ENCODE data around the gene CIT. TPM values are rescaled to one million over a fixed set of nuclear protein-coding genes. Genes with fewer than 3 reads are reported as not detected.
A peak's percentile ranks its signal among the peaks of the same experiment; 100 is the strongest.

CIT gene
- total RNA-seq = 50.1 and 61.8 TPM in 2 replicates
- 13.3 and 14.1 TPM in 2 replicates for polyA plus RNA-seq
- polyA plus RNA-seq (2011; cell fraction: cytosol; rRNA removed) = 11.3 and 15.6 TPM in 2 replicates
- 57.2 and 82.2 TPM in 2 replicates for polyA plus RNA-seq (2011; cell fraction: nucleus; rRNA removed)
- 13.0 and 20.7 TPM in 2 replicates for polyA plus RNA-seq (2012)
- polyA minus RNA-seq = 36.9 and 58.1 TPM in 2 replicates
- polyA minus RNA-seq (2011; cell fraction: cytosol; rRNA and poly(A)+ RNA removed) = 37.1 TPM
- polyA minus RNA-seq (2011; cell fraction: nucleus; rRNA and poly(A)+ RNA removed) = 56.1 and 103 TPM in 2 replicates
- Bru-seq, nascent RNA = percentile 76 among the genes with signal in this experiment
- BruChase-seq, experiment 1, labeled RNA remaining after a 6-hour chase = percentile 65 among the genes with signal in this experiment
- percentile 62 among the genes with signal in this experiment for BruChase-seq, experiment 2, labeled RNA remaining after a 2-hour chase
- long read RNA-seq, partial matches to known transcripts = 2 of 6 reads
- long read RNA-seq, other reads (novel, unspliced or antisense) = 4 of 6 reads

- H3K4me2 ChIP-seq (ENCODE audit: insufficient read depth, low read length) = peak within 1 kb of the TSS; percentile 65
- H4K20me1 ChIP-seq (replicated peaks; ENCODE audit: control insufficient read depth, extremely low read depth, insufficient read depth, low read length) = no peaks in the 10 kb centered on the region
- peaks cover 0 to 3% of the 10 kb centered on the region in 2 experiments for H3K36me3 ChIP-seq (ENCODE audit: control insufficient read depth in 2 of 2, extremely low read depth in 1 of 2, insufficient read depth in 2 of 2, low read length in 2 of 2)
- H3K4me1 ChIP-seq (ENCODE audit: control insufficient read depth, extremely low read depth, insufficient read depth, low read length) = peaks cover 4% of the 10 kb centered on the region
- peak within 1 kb of the TSS; percentile 72 for H3K9ac ChIP-seq (replicated peaks; ENCODE audit: extremely low read depth, insufficient read depth, low read length)
- H2AFZ ChIP-seq (ENCODE audit: low read depth, low read length) = peak within 1 kb of the TSS; percentile 97
- peak; percentile 96 for DNase-seq (ENCODE audit: low read depth, low spot score)
- no peaks in the 10 kb centered on the region for H3K9me3 ChIP-seq (replicated peaks; ENCODE audit: control insufficient read depth, insufficient read depth, low read length)
- intact Hi-C loops (cut with micrococcal nuclease) = loop anchor here (1.0 to 2.0 kb wide), 2 partner anchors 112 to 210 kb away; partner anchors contain the start of gene BICDL1
- H3K9me1 ChIP-seq (replicated peaks; ENCODE audit: control insufficient read depth, extremely low read depth, insufficient read depth, low read length) = no peaks in the 10 kb centered on the region
- peak within 1 kb of the TSS; percentile 45 for H3K27ac ChIP-seq (ENCODE audit: insufficient read depth, low read depth, low read length)
- ChIA-PET CTCF (interaction anchor here (1.2 kb wide), 1 partner anchor 96 kb away, joined by 4 read pairs; no protein-coding TSS in a partner anchor), POLR2A (no interaction called here)
- TF ChIP-seq CTCF (IDR thresholded peaks at IDR 0.05; ENCODE audit: extremely low read depth in 1 of 2, insufficient read depth in 1 of 2, low read depth in 1 of 2, low read length in 2 of 2) (no peak), MYC (IDR thresholded peaks at IDR 0.05; ENCODE audit: low read depth, low read length) (no peak), POLR2AphosphoS5 (IDR thresholded peaks at IDR 0.05; ENCODE audit: insufficient read depth, low read depth, low read length) (no peak), EZH2 (IDR thresholded peaks at IDR 0.05; ENCODE audit: borderline replicate concordance, low read depth, low read length, severe bottlenecking) (no peak), FOS (IDR thresholded peaks at IDR 0.05; ENCODE audit: borderline replicate concordance, insufficient read depth, low read length) (no peak), POLR2A (IDR thresholded peaks at IDR 0.05; ENCODE audit: low read depth, low read length) (no peak), JUN (IDR thresholded peaks at IDR 0.05; ENCODE audit: borderline replicate concordance, insufficient read depth, insufficient read length, low read depth) (no peak), GATA2 (IDR thresholded peaks at IDR 0.05; ENCODE audit: insufficient read depth, insufficient read length, low read depth, low read length) (no peak)
- FAIRE-seq = peak; percentile 98
- H3K4me3 ChIP-seq (replicated peaks in 1 of 3; ENCODE audit: insufficient read depth in 1 of 3, low read depth in 1 of 3, low read length in 3 of 3) = peak within 1 kb of the TSS; percentile 79 to 96 (median 89)
- BruUV-seq (replicated peaks) = TSS peak; percentile 22
- peaks cover 0 to 4% of the 10 kb centered on the region in 2 experiments for H3K27me3 ChIP-seq (ENCODE audit: control insufficient read depth in 2 of 2, insufficient read depth in 2 of 2, low read length in 2 of 2)
- dilution Hi-C loops (cut with MboI; ENCODE audit: extremely low pct_ligation_motif_present, low sequenced_read_pairs) = no loop called here
- H3K79me2 ChIP-seq (ENCODE audit: control insufficient read depth, insufficient read depth, low read length) = peaks cover 9% of the 10 kb centered on the region
Observed at GRCh38 chr12:119876761-119877638, at the start of gene CIT. CIT (minus strand) TSS chr12:119877320; CDS start chr12:119876168, 1,152 bp downstream.
